ENCODE results near the gene ITGA11. TPM values are rescaled to one million over a fixed set of nuclear protein-coding genes. Genes with fewer than 3 reads are reported as not detected.

The ITGA11 gene
- total RNA-seq, 4 donors from 2014 or later: 2.5 to 8.4 (median 5.6) TPM

DNA sequence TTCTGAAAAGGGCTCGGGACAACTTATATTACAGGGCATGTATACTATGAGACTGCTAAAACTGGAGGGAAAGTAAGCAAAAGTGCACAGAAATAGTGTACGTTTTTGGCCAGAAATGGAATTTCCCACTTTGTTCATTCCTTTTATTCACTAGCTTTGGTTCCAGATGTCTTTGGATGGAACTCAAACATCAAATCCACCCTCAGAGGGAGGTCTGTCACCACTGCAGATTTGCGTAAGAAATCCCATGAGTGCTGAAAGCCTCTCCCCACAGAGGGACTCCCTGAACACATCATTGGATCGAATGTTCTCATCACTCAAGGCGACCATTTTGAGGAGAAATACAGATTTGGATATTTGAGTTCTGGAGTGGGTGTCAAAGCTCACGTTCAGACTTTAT, 82.8 kb downstream of the ITGA11 start:
- TF ChIP-seq, protein P1, sequence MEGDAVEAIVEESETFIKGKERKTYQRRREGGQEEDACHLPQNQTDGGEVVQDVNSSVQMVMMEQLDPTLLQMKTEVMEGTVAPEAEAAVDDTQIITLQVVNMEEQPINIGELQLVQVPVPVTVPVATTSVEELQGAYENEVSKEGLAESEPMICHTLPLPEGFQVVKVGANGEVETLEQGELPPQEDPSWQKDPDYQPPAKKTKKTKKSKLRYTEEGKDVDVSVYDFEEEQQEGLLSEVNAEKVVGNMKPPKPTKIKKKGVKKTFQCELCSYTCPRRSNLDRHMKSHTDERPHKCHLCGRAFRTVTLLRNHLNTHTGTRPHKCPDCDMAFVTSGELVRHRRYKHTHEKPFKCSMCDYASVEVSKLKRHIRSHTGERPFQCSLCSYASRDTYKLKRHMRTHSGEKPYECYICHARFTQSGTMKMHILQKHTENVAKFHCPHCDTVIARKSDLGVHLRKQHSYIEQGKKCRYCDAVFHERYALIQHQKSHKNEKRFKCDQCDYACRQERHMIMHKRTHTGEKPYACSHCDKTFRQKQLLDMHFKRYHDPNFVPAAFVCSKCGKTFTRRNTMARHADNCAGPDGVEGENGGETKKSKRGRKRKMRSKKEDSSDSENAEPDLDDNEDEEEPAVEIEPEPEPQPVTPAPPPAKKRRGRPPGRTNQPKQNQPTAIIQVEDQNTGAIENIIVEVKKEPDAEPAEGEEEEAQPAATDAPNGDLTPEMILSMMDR (IDR thresholded peaks at IDR 0.05; ENCODE audit: low read depth): no peak

DNA sequence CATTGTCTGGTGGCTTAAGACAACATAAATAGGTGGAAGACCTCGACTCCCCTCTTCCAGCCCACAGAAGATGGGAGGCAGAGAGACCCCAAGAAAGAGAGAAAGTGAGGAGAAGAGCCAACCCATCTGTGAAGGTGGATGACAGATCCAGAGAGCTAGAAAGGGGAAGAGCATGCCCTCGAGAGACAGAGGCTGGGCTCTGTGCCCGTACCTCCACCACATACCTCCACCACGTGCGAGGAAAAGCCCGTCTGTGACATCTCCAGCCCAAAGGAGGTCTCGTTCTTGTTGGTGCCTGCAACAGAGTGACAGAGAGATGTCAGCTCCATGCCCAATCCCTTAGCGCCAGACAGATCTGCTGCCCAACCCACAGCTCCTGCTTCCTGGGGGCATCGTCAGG, 83.4 kb downstream of the ITGA11 start:
- TF ChIP-seq, protein P1 (IDR thresholded peaks at IDR 0.05; ENCODE audit: low read depth): no peak

DNA sequence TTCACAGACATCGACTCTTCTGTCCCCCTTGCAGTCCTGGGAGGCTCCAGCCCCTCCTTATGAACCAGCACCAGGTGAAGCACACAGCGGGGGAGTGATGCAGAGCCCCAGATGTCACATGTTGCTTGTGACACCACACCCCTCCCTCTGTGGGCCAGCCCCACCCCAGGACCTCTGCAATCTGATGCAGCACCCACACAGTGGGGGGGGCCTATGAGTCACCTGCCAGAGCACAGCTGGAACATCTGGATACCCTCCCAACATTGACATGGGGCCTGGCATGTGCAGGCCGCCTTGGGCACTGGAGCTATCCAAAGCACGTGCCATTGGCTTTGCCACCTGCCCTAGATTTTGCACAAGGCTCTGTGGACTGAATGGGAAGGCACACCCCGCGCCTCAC, 83.9 kb downstream of the ITGA11 start:
- TF ChIP-seq, protein P1 (IDR thresholded peaks at IDR 0.05; ENCODE audit: low read depth): no peak

DNA sequence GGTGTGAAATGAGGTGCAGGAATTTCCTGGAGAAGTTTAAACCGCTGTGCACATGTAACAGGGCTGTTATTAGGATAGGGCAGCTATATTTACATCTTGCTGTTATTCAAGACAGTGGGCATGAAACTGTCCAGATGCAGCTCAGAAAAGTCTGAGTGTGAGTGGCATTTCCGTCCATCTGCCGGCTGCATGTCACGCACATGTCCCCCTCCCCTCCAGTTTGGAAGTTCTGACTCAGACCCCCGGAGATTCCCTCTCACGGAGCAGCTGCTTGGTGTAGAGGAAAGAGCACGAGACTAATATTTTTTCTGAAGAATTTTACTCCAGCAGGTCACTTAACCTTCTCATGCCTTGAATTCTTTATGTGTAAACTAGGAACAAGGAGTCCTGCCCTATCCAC, 84.6 kb downstream of the ITGA11 start:
- TF ChIP-seq, protein P1 (IDR thresholded peaks at IDR 0.05; ENCODE audit: low read depth): no peak

DNA sequence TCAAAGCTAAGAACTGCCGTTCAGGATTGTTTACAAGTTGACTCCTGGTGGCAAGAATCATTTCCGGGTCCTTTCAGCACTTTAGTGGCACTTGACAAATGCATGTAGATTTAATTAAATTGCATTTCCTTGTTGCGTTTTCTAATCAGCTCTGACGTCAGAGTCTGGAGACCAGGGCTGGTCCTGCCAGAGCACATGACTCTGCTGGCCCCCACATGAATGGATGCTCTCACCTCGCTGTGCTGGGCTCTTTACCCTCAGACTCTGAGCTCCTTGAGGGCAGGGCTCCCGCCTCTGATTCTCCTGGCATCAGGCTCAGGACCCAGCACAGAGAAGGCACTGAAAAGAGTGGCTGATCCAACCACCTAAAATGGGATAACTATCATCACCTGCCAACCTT, 85.0 kb downstream of the ITGA11 start:
- TF ChIP-seq, protein P1 (IDR thresholded peaks at IDR 0.05; ENCODE audit: low read depth): no peak

DNA sequence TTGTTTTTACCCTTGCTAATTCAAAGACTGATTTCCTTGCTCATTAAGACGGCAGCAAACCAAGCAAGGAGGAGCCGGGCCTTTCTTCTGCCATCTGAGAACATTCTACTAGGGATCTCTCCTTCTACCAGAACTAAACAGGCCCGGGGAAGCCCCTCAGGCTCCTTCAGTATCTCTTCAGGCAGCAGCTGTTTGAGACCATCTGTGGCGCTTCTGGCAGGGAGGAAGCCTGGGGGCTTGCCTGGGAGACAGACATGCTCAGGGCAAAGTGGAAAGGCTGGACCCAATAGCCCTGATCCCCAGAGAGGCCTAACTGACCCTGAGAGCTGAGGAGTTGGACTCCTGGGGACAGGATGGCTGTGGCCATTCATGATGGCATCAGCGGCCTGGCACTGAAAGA, 86.5 kb downstream of the ITGA11 start:
- TF ChIP-seq, protein P1 (IDR thresholded peaks at IDR 0.05; ENCODE audit: low read depth): no peak

DNA sequence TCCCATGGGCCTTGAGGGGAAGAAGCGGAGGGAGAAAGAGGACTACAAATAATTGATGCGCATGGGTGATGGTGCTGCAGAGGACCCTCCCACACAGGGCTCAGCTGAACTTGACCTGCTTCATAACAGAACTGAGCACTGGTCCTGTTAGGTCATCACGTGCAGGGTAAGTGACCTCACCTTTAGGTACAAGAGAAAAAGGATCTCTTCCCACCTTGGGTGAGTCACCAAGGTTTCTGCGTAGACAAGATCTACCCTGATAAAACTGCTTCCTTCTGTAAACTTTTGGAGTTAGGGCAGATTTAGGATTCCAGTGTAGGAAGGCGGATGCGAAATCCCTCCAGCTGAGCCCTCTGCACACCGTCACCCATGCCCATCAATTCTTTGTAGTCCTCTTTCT, 87.4 kb downstream of the ITGA11 start:
- TF ChIP-seq, protein P1 (IDR thresholded peaks at IDR 0.05; ENCODE audit: low read depth): no peak
